OCI-LY7 (cell line): ENCODE measurements around the gene TUBB3.

Experiments used
- EZH2phosphoT487 ChIP-seq: fragments of 200-600 bp; sonication (generic); IDR thresholded peaks from 2 replicates; pipeline ENCODE4 v1.6.1; 2018; ENCODE audit warnings: low read depth, borderline replicate concordance, mild to moderate bottlenecking, mixed run types, antibody characterized with exemption, low read length, moderate library complexity, mixed read lengths
- TF ChIP-seq, protein P1 (sequence below): fragments of 200-600 bp; sonication (generic); conservative IDR thresholded peaks from 2 replicates; pipeline ENCODE4 v1.5.1; 2014; ENCODE audit warnings: mild to moderate bottlenecking, antibody characterized with exemption, low read length, moderate library complexity, mixed read lengths

DNA sequence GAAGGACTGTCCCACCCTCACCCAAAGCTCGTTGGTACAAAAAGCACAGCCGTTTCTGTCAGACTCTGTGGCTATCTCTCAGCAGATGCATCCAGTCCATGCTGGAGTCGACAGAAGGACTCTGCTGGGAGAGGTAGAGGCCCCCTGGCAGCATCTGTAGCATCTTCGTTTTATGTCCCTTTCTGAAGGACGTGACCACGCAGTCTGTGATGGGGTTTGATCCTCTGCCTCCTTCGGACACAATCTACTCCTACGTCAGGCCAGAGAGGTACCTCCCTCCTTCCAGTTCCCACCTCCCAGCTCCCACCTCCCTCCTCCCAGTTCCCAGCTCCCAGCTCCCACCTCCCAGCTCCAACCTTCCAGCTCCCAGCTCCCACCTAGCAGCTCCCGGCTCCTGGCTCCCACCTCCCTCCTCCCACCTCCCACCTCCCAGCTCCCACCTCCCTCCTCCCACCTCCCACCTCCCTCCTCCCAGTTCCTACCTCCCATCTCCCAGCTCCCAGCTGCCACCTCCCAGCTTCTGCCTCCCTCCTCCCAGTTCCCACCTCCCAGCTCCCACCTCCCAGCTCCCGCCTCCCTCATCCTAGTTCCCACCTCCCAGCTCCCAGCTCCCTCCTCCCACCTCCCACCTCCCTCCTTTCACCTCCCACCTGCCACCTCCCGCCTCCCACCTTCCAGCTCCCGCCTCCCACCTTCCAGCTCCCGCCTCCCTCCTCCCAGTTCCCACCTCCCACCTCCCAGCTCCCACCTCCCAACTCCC, 15.9 kb upstream of the TUBB3 start:
- TF ChIP-seq, protein P1, sequence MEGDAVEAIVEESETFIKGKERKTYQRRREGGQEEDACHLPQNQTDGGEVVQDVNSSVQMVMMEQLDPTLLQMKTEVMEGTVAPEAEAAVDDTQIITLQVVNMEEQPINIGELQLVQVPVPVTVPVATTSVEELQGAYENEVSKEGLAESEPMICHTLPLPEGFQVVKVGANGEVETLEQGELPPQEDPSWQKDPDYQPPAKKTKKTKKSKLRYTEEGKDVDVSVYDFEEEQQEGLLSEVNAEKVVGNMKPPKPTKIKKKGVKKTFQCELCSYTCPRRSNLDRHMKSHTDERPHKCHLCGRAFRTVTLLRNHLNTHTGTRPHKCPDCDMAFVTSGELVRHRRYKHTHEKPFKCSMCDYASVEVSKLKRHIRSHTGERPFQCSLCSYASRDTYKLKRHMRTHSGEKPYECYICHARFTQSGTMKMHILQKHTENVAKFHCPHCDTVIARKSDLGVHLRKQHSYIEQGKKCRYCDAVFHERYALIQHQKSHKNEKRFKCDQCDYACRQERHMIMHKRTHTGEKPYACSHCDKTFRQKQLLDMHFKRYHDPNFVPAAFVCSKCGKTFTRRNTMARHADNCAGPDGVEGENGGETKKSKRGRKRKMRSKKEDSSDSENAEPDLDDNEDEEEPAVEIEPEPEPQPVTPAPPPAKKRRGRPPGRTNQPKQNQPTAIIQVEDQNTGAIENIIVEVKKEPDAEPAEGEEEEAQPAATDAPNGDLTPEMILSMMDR = no peak
- no peak for TF ChIP-seq EZH2phosphoT487
